Sigmoid colon (tissue), 7 donors: ENCODE data around the gene METTL22. TPM values are rescaled to one million over a fixed set of nuclear protein-coding genes. Genes with fewer than 3 reads are reported as not detected.

Source experiments
- DNase-seq: peaks from one replicate; pipeline ENCODE4 v3.0.0-alpha.2; 2019
- H3K27ac ChIP-seq, 4 donors: fragments of 200-600 bp; sonication (generic); one replicate each; pipeline ENCODE4 v1.5.1; 2016 to 2019; ENCODE audit warnings: mild to moderate bottlenecking in 1 of 4
- H3K27me3 ChIP-seq, 3 donors: fragments of 200-600 bp; sonication (generic); one replicate each; pipeline ENCODE4 v1.5.1; 2019; ENCODE audit warnings: mild to moderate bottlenecking in 1 of 3
- H3K36me3 ChIP-seq, 4 donors: fragments of 200-600 bp; sonication (generic); one replicate each; pipeline ENCODE4 v1.5.1; 2016 to 2019
- H3K4me1 ChIP-seq, 4 donors: fragments of 200-600 bp; sonication (generic); one replicate each; pipeline ENCODE4 v1.5.1; 2017 to 2019
- H3K4me3 ChIP-seq, 4 donors: fragments of 200-600 bp; sonication (generic); one replicate each; pipeline ENCODE4 v1.5.1; 2017 to 2019; ENCODE audit warnings: mild to moderate bottlenecking in 2 of 4, moderate library complexity in 1 of 4
- H3K9me3 ChIP-seq, 4 donors: fragments of 200-600 bp in 3 of 4; sonication (generic) in 3 of 4; one replicate each; pipeline versions ENCODE4 v1.5.1 to v1.6.1; 2013 to 2019
- CTCF ChIP-seq, 4 experiments: fragments of 450-650 bp in 3 of 4; fragments of 200-600 bp in 1 of 4; IDR thresholded peaks; one replicate each; pipeline ENCODE4 v1.5.1; 2016 to 2019; ENCODE audit warnings: antibody characterized with exemption in 4 of 4, mild to moderate bottlenecking in 3 of 4, moderate library complexity in 2 of 4
- EP300 ChIP-seq, 4 donors: sonication (generic); formaldehyde crosslinking; IDR thresholded peaks; one replicate each; pipeline ENCODE4 v1.6.1; 2017; ENCODE audit warnings: antibody characterized with exemption in 4 of 4
- POLR2A ChIP-seq, 2 donors: fragments of 450-650 bp; IDR thresholded peaks; one replicate each; pipeline ENCODE4 v1.6.1; 2016; ENCODE audit warnings: antibody characterized with exemption in 2 of 2, mild to moderate bottlenecking in 2 of 2, moderate library complexity in 2 of 2
- POLR2AphosphoS5 ChIP-seq, 4 donors: sonication (generic); formaldehyde crosslinking; IDR thresholded peaks; one replicate each; pipeline ENCODE4 v1.6.1; 2017; ENCODE audit warnings: antibody characterized with exemption in 4 of 4
- WGBS, 2 donors: extraction: QIAGEN DNeasy Blood & Tissue Kit; methylation state at CpG; one replicate each; pipeline ENCODE4 v1.1.7; 2013; 5-methylcytosine and 5-hydroxymethylcytosine counted together
- intact Hi-C: fragments of 100-400 bp; cut with DNase I; formaldehyde crosslinking; loops from one replicate; pipeline ENCODE4 v1.15.1; 2023
- polyA plus RNA-seq, 3 donors: library from polyadenylated mRNA; stranded (reverse); fragments of 200-250 nt; gene quantifications; one replicate each; pipeline ENCODE4 v1.2.3, GENCODE V29; 2013
- total RNA-seq, 4 donors: library from RNA; depleted of rRNA; stranded (reverse); fragments of >200 nt; gene quantifications; one replicate each; pipeline ENCODE4 v1.1.0, GENCODE V29; 2016
- donor health status: healthy with polysubstance abuse.
- donor health status: Bipolar disorder and iron deficiency.
- donor health status: healthy.

METTL22 gene
- total and polyA plus RNA-seq, 7 donors = 8.6 to 55.1 (median 25.3) TPM

- peak; percentile 94 for DNase-seq
- Histone ChIP-seq H3K4me1 (peaks cover 0 to 14% (median 11%) of the 10 kb centered on the region in 4 donors), H3K9me3 (no peaks in the 10 kb centered on the region), H3K4me3 (peak within 1 kb of the TSS; percentile 27 to 64 (median 58)), H3K36me3 (no peaks in the 10 kb centered on the region), H3K27ac (peak within 1 kb of the TSS in 2 of 4 donors; percentile 22 to 50), H3K27me3 (no peaks in the 10 kb centered on the region)
- WGBS, 2 donors = 2% methylated on average over 49 of the region's 49 CpGs
- TF ChIP-seq EP300 (IDR thresholded peaks at IDR 0.05) (no peak), POLR2AphosphoS5 (IDR thresholded peaks at IDR 0.05) (peak; percentile 20 to 73 (median 61)), CTCF (IDR thresholded peaks at IDR 0.05) (no peak), POLR2A (IDR thresholded peaks at IDR 0.05) (peak in 1 of 2 donors; percentile 20)
- intact Hi-C loops = loop anchor here (5.0 kb wide), 1 partner anchor 193 kb away; the partner anchor contains the start of gene CARHSP1
These were observed 53.0 kb downstream of the METTL22 start, which contains the start of gene ABAT for GRCh38 chr16:8674413-8675022. ABAT (plus strand) TSS chr16:8674617; CDS start chr16:8735740, 61,123 bp downstream.

- 60 to 63% methylated on average over 13 of the region's 13 CpGs for WGBS, 2 donors
- H3K27me3 ChIP-seq = no peaks in the 10 kb centered on the region
- H3K27ac ChIP-seq = no peak overlapping the region
- intact Hi-C loops = no loop called here
- no peak for TF ChIP-seq POLR2AphosphoS5 (IDR thresholded peaks at IDR 0.05)
- TF ChIP-seq EP300 (IDR thresholded peaks at IDR 0.05) = no peak
- no peaks in the 10 kb centered on the region for H3K9me3 ChIP-seq
- peak; percentile 66 for DNase-seq
- peak overlapping the region in 3 of 4 donors; percentile 57 to 64 (median 60) for H3K4me3 ChIP-seq
- no peaks in the 10 kb centered on the region for H3K36me3 ChIP-seq
- H3K4me1 ChIP-seq = peaks cover 0 to 14% (median 11%) of the 10 kb centered on the region in 4 donors
These were observed 54.0 kb downstream of the METTL22 start for GRCh38 chr16:8675183-8676159.

GRCh38 chr16:8676160-8676547 is 54.7 kb downstream of the METTL22 start:
- no peak for TF ChIP-seq POLR2AphosphoS5 (IDR thresholded peaks at IDR 0.05)
- no peak for TF ChIP-seq POLR2A (IDR thresholded peaks at IDR 0.05)
- no peak for TF ChIP-seq EP300 (IDR thresholded peaks at IDR 0.05)
- no peak for TF ChIP-seq CTCF (IDR thresholded peaks at IDR 0.05)
- no peak for DNase-seq
- intact Hi-C loops = no loop called here
- no peaks in the 10 kb centered on the region for H3K9me3 ChIP-seq
- H3K27me3 ChIP-seq = no peaks in the 10 kb centered on the region
- H3K4me1 ChIP-seq = peaks cover 0 to 14% (median 11%) of the 10 kb centered on the region in 4 donors
- no peak overlapping the region for H3K4me3 ChIP-seq
- H3K36me3 ChIP-seq = no peaks in the 10 kb centered on the region
- 77 to 78% methylated on average over 5 of the region's 5 CpGs for WGBS, 2 donors
- H3K27ac ChIP-seq = no peak overlapping the region

- Histone ChIP-seq H3K9me3 (no peaks in the 10 kb centered on the region), H3K36me3 (no peaks in the 10 kb centered on the region), H3K27me3 (no peaks in the 10 kb centered on the region), H3K4me3 (no peak overlapping the region), H3K4me1 (peaks cover 0 to 14% (median 11%) of the 10 kb centered on the region in 4 donors), H3K27ac (no peak overlapping the region)
- no peak for DNase-seq
- TF ChIP-seq CTCF (IDR thresholded peaks at IDR 0.05) = no peak
- no peak for TF ChIP-seq POLR2AphosphoS5 (IDR thresholded peaks at IDR 0.05)
- TF ChIP-seq EP300 (IDR thresholded peaks at IDR 0.05) = no peak
- TF ChIP-seq POLR2A (IDR thresholded peaks at IDR 0.05) = no peak
- intact Hi-C loops = no loop called here
- WGBS, 2 donors = 57 to 81% methylated on average over 7 of the region's 7 CpGs
These were observed 55.4 kb downstream of the METTL22 start for GRCh38 chr16:8676737-8677375.
